HG03196 (cell line): ENCODE data around the gene TEAD4.

ENCODE experiments used
- ATAC-seq: cut with Tn5 transposase; IDR thresholded peaks from one replicate; pipeline ENCODE4 v1.9.1; 2021; ENCODE audit not compliant: unreplicated experiment

Gene TEAD4

DNA sequence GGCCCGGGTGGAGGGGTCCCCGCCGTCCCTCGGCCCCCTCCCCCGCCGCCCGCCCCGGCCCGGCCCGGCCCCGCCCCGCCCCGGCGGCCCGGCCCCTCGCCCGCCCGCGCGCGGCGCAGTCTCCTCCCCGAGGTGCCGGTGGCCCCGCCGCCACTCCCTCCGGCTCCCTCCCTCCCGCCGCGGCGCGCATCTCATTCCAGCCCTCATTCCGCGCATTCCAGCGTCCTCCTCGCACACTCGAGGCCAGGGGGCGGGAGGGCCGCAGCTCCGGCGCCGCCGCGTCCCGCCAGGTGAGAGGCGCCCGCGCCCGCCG is at the start of gene TEAD4:
TSS of gene TEAD4 (plus strand) at position 206 of the 313 bp plus-strand sequence.
- ATAC-seq = no peak

DNA sequence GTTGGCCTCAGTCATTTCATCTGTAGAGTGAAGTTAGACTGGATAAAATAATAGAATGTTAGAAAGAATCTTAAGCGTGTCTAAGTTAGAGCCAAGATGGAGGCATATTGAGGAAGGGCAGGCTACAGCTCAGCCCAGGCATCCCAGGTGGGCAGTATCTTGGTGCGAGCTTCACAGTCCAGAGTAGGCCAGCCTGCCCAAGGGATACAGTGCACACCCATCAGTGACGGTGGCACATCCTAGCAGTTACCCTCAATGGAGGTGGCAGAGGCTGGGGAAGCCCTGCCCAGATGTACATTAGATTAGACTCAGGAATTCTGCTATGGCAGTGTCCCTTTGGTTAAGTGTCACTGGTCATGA is 47.0 kb upstream of the TEAD4 start:
- no peak for ATAC-seq

DNA sequence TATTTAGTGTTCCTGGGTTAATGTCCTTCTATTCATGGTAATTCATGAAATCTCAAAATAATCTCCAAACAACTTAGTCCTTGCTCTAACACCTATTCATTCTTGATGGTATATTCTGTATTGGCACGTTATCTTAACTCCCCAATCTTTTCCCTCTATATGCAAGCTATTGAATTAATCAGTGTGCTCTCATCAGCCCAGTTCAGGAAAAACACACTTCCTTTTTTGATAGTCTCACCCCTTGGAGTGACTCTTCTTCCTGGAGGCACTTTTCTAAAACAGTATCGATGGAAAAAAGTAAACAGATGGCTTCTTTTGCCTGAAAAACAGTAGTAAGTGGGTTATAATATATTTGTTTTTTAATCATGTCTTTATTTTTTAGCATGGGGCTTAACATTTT is 39.9 kb upstream of the TEAD4 start:
- ATAC-seq = no peak

DNA sequence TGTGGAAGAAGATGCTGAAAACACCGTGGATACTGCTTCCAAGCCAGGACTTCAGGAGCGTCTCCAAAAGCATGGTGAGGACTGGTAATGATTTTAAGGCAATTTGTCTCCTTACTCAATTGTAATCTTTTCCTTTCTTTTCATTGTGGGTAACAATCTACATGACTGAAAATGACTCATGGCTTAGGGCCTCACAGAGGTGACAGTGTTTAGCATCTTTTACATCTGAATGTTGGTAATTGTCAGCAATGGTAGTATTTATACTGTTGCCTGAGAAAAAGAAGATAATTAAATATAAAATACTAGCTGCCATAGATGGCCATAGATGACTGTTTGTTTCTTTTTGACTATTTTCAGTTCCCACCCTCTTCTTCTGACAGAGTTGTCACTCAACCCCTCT is 36.9 kb upstream of the TEAD4 start:
- ATAC-seq = no peak

DNA sequence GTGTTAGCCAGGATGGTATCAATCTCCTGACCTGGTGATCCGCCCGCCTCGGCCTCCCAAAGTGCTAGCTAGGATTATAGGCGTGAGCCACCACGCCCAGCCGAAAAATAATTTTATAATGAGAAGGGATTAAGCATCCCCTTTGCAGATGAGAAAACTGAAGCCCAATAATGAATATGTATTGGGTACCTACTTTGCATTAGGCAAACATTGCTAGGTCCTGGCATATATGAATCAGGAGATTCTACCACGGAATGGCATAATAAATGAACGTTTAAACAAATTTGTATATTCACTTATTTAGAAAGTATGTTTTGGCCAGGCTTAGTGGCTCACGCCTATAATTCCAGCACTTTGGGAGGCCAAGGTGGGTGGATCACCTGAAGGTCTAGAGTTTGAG is 36.1 kb upstream of the TEAD4 start:
- ATAC-seq = no peak

DNA sequence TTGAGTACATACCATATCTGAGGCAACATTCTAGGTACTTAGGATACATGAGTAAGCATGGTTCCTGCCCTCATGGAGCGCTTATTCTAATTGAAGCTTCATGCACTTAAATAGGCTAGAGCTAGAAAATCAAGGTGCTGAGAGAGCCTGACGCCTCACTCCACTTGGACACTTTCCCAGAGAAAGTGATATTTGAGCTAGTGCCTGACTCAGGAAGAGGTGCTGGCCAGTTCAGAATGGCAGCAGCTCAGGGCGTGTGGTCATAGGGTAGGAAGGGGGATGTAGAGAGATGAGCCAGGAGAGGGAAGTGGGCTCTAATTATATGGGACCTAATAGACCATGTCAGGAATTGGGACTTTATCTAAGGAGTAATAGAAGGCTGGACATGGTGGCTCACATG is 35.2 kb upstream of the TEAD4 start:
- no peak for ATAC-seq

DNA sequence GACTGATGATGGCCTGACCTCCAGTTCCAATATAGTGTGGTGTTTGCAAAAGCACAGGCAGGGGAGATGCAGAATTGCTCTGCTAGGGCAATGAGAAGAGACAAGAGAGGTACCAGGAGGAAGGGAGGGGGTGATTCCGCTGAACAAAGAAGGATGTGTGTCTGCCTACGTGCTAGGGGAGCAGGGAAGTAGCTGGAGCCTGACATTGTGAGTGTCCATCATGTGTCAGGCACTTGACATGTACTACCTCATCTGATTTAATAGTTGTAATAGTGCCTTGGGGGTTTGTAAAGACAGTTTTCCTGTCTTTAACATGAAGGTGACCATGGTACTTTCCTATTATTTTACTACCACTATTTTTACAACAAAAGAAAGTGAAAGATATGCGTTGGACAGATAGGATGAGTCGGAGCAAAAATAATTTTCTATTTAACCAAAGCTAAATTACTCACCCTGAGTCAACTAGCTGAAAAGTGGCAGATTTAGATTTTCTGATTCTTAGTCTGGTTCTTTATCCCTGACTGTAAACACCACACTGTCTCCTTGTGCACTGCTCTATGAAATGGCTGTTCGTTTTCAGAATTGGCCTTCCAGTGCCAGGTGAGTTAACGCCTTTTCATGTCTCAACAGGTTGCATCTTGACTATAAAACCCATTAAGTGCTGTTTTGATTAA is 33.7 kb upstream of the TEAD4 start:
- ATAC-seq = no peak

DNA sequence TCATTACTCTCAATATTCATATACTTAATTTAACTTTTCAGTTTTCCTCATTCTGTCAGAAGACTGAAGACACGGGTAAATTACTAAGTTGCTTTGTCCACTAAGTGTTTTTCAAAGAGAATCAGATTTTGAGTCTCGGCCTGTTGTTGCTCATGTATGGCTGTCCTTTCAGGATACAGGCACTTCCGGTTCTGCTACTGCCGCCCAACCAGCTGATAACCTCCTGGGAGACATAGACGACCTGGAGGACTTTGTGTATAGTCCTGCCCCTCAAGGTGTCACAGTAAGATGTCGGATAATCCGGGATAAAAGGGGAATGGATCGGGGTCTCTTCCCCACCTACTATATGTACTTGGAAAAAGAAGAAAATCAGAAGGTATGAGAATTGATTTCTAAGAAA is 28.3 kb upstream of the TEAD4 start:
- no peak for ATAC-seq

DNA sequence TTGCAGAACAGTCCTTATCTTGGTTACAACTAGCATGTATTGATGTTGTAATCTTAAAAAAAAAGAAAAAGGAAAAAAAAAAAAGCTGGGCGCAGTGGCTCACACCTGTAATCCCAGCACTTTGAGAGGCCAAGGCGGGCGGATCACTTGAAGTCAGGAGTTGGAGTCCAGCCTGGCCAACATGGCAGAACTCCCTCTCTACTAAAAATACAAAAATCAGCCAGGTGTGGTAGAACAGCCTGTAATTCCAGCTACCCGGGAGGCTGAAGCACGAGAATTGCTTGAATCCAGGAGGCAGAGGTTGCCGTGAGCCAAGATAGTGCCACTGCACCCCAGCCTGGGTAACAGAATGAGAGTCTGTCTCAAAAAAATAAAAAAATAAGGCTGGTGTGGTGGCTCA is 25.6 kb upstream of the TEAD4 start:
- ATAC-seq = no peak

DNA sequence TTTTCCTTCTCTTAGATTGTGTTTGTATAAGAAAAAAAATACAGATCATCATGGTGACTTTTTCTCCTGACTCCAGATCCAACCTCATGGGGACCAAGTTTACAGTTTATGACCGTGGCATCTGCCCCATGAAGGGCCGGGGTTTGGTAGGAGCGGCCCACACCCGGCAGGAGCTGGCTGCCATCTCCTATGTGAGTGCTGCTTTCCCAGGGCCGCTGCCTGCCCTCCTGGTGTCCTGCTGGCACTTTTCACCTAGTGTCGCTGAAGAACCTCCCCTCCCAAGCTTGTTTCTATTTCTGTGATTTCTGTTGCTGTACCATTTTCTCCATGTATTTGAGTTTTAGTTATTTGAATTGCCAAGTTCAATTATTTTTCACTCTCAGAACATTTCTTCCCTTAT is 24.8 kb upstream of the TEAD4 start:
- ATAC-seq = no peak

DNA sequence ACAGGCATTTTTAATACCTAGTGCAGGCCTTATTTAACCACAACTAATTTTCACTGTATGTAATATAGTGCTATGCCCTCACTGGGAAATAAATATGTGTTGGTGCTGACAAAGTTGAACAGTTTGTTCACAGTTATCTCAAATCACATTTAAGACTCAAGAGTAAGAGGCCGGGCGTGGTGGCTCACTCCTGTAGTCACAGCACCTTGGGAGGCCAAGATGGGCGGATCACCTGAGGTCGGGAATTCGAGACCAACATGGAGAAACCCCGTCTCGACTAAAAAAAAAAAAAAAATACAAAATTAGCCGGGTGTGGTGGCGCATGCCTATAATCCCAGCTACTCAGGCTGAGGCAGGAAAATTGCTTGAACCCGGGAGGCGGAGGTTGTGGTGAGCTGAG is 22.9 kb upstream of the TEAD4 start:
- ATAC-seq = no peak

DNA sequence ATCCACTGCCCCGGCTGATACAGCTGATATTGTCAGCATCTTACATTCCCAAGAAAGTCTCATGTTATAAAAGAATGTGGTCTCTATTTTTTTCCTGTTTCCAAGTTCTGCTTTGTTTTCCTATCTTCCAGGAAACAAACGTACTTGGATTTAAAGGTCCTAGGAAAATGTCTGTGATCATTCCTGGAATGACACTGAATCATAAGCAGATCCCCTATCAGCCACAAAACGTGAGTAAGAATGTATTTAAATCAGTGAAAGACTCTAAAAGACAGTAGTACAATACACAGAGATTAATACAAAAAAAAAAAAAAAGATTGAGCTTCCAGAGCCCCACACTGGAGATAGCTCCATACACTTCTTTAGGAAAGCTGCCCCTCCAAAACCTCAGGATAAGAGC is 21.7 kb upstream of the TEAD4 start:
- ATAC-seq = no peak

DNA sequence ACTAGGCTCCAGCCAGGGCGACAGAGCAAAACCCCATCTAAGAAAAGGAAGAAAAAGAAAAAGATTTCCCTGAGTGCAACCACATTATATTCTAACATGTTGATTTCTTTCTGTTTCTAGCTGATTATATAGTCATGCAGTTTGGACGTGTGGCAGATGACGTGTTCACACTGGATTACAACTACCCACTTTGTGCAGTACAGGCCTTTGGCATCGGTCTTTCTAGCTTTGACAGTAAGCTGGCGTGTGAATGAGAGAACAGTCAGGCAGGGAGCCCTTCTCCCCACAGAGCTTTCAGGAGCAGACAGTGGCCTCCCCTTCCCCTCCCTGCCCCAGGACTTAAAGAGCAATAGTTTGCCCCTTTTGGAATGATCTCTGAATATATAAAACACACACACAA is 20.0 kb upstream of the TEAD4 start:
- ATAC-seq = no peak

DNA sequence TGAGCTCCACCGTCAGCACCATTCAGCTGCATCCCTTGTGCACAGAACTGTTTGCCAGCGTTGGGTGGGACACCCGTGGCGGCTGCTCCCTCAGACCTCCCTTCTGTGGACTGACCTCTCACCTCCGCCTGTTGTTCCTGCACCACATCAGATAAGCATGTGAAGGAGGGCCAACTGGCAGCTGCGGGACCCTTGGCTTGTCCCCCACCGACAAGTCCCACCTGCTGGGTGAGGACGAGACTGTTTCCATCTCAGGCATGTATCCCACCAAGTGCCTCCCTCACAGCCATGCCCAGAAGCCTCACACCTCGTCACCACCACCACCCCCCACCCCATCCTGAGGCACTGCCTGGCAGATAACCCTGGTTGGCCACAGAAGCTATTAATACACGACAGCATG is 18.6 kb upstream of the TEAD4 start:
- no peak for ATAC-seq

DNA sequence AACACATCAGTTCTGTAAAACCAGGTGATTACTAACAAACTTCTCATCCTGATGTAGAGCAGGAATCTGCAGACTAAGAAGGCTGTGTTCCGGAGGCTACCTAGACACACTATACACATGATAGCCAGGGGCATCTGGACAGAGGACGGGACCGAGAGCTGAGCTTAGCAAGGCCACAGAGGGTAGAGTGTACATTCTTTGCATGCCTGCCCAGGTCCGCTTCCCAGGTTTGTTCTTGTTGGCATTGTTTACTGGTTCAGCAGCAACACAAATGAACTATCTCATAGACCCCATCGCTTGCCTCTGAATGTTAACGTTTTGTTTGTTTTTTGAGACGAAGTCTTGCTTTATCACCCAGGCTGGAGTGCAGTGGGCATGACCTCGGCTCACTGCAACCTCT is 17.7 kb upstream of the TEAD4 start:
- no peak for ATAC-seq

DNA sequence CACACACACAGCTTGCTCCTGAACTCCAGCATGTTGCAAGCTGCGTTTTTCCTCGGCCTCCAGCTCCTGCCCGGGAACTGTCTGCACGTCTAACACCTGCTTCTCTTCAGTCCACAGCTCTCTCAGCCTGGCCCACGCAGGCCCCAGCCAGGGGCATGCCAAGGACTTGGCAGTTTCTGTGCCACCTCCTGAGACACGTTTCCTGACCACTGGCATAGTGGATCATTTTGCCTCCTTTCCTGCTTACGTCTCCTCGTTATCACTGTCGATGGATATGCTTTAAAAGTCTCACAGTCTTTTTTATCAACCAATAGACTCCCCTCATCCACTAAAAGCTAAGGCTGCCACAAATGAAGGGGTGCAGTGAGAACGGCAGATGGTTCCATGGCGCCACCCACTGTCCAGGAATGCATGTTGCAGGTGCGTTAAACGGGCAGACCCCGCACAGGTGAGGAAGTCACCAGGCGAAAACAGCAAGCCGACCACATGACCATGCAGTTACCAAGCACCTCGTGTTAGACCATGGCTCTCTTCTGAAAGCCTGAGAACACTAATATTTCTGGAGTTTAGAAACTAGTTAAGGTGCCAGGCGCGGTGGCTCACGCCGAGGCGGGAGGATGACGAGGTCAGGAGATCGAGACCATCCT is 14.7 kb upstream of the TEAD4 start:
- ATAC-seq = no peak

DNA sequence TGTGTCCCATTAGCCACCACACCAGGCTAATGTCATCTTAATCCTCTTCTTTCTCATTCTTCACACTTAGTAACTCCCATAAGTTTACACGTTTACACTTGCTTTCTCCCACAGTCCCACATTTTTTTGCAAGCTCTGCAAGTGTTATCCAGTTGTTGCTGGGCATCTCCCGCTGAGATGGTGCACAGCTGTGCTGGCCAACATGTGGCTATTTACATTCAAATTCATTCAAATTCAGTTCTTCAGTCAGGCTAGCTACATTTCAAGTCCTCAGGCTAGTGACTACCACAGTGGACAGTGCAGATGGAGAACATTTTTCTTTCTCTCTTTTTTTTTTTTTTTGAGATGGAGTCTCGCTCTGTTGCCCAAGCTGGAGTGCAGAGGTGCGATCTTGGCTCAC is 9.8 kb upstream of the TEAD4 start:
- no peak for ATAC-seq

DNA sequence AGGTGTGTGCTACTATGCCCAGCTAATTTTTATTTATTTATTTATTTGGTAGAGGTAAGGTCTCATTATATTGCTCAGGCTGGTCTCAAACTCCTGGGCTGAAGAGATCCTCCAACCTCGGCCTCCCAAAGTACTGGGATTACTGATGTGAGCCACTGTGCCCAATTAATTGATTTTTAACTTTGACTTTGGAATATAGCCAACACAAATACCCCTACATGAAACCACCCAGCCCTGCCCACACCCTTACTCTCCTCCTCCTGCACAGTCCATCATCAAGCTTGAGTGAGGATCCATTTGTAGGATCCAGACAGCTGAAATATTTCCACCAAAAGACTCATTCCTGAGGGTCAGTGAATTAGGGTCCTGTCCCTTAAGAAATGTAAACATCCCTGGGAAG is 3.3 kb upstream of the TEAD4 start:
- no peak for ATAC-seq

DNA sequence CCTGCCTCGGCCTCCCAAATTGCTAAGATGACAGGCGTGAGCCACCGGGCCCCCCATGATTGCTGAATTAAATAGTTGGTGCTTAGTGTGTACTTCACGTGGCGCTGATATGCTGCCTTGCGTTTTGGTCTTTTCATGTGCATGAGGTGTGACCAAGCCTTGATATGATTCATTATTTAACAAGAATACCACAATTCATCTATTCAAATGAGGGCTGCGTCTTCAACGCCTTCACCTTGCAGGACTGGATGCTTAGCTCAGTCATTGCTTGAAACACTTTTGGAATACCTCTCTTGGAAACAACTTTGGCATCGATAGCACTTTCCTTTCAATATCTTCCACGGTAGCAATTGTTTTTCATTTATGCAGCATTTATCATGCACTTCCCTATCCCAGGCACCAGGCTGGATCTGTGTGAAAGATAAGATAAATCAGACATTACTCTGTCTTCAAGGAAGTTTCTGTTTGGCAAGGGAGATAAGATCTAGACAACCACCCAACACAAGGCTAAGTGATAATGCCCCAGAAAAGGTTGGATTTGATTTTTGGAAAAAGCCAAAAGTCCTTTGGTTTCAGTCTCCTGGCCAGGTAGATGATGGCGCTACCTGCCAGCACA is 1.3 kb upstream of the TEAD4 start:
- no peak for ATAC-seq

DNA sequence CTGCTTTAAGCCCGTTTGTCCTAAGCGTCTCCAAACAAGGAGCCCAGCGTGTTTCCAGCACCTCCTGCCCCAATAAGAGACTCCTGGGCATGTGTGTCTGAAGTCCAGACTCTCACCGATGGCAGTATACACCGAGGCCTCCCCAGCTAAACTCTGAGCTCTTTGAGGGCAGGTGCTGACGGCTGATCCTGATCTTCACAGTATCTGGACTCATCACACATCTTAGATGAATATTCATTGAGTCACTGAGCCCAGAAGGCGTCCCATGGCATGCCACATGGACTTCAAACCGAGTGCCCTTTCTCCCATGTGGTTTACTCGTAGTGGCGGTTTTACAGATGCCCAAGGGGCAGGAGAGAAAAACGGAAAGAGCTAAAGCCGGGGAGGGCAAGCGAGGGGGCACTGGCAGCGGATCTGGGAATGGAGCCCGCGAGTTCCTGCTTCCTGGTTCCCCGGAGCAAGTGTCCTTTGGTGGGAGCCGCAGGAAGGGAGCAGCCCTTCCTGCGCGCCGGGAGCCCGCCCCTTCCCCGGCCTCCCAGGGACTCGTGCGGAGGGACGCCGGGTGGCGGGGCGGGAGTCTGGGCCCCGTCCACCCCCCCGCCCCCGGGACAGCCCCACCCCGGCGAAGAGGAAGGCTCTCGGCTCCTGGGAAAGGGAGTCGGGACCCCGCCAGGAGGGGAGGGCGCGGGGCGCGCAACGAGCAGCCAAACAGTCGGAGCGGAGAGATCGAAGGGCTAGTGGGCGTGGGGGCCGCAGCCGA is 585 bp upstream of the TEAD4 start:
- ATAC-seq = no peak

DNA sequence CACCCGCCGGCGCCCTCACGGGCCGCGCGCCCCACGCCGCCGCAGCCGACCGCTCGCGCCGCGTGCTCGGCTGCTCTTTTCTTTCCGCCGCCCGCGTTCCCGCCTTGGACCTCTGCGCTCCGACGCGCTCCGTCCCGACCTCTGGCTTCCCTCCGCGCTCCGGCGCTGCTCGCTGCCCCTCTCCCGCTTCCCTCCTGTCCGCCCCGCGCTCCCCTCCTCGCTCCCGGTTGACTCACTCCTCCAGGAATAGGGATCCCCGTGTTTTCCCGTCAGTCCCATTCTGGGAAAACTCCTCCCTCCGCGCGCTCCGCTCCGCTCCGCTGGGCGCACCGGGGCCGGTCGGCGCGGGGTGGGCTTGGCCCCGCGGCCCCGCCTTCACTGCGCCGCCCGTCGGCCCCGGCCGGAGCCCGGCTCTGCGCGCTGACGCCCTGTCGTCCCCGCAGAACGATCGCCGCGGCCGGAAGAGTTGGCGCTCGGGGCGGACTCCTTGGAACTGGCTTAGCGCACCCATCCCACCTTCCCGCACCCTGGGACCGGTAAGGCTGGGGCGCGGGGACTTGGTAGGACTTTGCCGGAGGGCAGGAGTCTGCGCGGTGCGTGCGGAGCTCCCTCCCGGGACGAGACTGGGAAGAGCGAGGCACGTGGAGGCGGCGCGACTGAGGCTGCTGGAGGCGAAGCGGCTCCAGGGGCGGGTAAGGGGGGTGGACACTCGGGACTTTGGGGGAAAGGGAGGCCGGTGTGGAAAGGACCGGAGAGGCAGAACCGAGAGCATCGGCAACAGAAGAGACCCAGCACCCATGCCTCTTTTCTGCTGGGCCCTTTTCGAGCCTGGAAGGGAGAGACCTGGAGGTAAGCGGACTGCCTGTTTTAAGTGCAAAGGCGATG is 550 bp downstream of the TEAD4 start:
- ATAC-seq = no peak
